ENCODE measurements around the gene CAMSAP3.

Gene CAMSAP3

DNA sequence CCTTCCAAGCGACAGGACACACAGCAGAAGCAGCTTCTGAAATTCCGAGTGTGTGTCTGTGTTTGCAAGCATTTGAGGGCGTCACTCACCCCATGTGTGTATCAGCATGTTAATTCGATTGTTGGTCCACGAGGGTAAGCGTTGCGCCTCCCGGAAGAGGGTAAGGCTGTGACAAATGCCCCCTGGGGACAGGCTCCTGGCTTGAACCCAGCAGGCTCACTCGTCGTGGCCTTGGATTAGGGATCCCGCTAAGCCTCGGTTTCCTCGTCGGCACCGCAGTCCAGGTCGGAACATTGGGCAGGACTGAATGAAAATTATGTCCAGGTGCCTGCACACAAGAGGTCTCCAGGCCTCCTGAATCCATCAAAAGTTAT lies 40.6 kb downstream of the CAMSAP3 start:
- H3K4me3 Mint-ChIP-seq = peak overlapping the region; percentile 58 to 72 (median 71)
- TF ChIP-seq, protein P1, sequence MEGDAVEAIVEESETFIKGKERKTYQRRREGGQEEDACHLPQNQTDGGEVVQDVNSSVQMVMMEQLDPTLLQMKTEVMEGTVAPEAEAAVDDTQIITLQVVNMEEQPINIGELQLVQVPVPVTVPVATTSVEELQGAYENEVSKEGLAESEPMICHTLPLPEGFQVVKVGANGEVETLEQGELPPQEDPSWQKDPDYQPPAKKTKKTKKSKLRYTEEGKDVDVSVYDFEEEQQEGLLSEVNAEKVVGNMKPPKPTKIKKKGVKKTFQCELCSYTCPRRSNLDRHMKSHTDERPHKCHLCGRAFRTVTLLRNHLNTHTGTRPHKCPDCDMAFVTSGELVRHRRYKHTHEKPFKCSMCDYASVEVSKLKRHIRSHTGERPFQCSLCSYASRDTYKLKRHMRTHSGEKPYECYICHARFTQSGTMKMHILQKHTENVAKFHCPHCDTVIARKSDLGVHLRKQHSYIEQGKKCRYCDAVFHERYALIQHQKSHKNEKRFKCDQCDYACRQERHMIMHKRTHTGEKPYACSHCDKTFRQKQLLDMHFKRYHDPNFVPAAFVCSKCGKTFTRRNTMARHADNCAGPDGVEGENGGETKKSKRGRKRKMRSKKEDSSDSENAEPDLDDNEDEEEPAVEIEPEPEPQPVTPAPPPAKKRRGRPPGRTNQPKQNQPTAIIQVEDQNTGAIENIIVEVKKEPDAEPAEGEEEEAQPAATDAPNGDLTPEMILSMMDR (IDR thresholded peaks at IDR 0.05; ENCODE audit: unreplicated experiment in 3 of 3) = no peak
- H3K27me3 Mint-ChIP-seq (ENCODE audit: low read depth) = peaks cover 38% of the 10 kb centered on the region
- H3K27ac Mint-ChIP-seq = no peak overlapping the region
- no peaks in the 10 kb centered on the region for H3K9me3 Mint-ChIP-seq
- no peaks in the 10 kb centered on the region for H3K4me1 Mint-ChIP-seq
- H3K36me3 Mint-ChIP-seq (ENCODE audit: low read depth) = no peaks in the 10 kb centered on the region

DNA sequence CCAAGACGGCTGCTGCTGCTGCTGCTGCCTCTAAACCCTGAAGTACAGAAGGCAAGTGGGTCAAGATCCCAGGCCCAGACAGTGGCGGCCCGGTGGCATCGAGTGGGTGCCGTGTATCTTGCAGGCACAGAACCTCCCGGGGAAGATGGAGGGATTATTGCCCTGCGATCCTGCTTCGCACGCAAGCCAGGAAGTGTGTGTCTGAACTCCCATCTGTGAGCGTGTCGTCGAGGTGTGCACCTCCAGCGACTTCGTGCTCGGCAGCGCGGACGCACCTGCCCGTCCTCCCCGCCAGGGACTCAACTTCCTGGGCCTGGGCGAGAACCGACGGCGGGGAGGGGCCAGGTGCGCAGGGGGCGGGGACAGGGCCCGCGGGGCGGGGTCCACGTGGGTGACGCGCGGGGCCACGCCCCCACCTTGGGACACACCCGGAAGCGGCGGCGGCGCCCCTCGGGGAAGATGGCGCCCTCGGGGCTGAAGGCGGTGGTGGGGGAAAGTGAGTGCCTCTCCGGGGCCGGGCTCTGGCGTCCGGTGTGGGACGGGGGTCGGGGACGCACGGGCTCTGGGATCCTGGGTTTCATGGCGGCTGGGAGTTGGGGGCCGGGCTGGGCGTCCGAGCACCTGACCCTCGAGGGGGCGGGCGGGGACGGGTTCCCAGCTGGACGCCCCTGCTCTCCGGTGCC lies 41.2 kb downstream of the CAMSAP3 start, which contains the start of gene STXBP2:
STXBP2 (plus strand) TSS at position 420 of the 683 bp plus-strand sequence; CDS start at position 460, 40 bp downstream.
- Mint-ChIP-seq H3K9me3 (no peaks in the 10 kb centered on the region), H3K27ac (peak within 1 kb of the TSS in 1 of 3 experiments; percentile 14), H3K27me3 (ENCODE audit: low read depth) (peaks cover 38% of the 10 kb centered on the region), H3K4me1 (no peaks in the 10 kb centered on the region), H3K4me3 (peak within 1 kb of the TSS; percentile 65 to 72 (median 71)), H3K36me3 (ENCODE audit: low read depth) (no peaks in the 10 kb centered on the region)
- TF ChIP-seq, protein P1 (IDR thresholded peaks at IDR 0.05; ENCODE audit: unreplicated experiment in 3 of 3) = no peak

DNA sequence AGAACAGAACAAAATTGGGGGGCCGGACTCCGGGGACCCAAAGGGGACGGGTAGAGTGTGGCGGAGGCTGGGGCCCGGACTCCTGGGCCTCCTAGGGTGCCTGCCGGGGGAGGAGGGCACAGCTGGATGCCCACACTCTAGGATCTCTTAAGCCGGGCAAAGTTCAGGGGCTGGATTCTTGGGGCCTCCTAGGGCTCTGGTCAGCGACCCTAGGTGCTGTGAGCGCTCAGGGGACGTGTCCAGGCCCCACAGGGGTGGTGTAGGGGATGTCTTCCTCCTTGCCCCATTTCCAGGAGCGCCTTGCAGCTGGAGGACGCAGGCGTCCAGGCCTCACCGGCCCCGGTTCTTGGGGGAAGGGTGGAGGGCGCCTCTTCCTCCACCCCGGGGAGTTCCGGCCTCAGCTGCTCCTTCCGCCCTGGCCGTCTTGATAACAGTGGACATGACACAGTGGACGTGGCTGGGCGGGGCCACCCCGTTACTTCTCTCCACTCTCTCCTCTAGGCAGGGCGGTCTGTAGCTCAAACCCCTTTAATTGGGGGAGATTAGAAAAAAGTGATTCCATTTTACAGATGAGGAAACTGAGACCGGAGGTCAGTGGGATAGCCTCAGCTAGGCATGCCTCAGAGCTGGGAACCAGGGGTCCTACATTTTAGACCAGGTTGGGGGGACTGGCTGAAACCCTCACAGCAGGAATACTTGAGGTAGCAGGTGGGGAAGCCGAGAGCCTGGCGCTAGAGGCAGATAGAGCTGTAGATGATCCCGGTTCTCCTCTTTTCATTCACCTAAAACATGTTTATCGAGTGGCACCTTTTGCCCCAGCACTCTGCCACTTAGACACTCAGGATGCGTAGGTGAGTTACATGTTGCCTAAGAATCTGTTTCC lies 42.0 kb downstream of the CAMSAP3 start:
- H3K4me3 Mint-ChIP-seq = peak overlapping the region in 2 of 3 experiments; percentile 71 to 72
- TF ChIP-seq, protein P1 (IDR thresholded peaks at IDR 0.05; ENCODE audit: unreplicated experiment in 3 of 3) = no peak
- no peaks in the 10 kb centered on the region for H3K36me3 Mint-ChIP-seq (ENCODE audit: low read depth)
- no peaks in the 10 kb centered on the region for H3K9me3 Mint-ChIP-seq
- H3K4me1 Mint-ChIP-seq = no peaks in the 10 kb centered on the region
- H3K27ac Mint-ChIP-seq = no peak overlapping the region
- H3K27me3 Mint-ChIP-seq (ENCODE audit: low read depth) = peaks cover 38% of the 10 kb centered on the region

DNA sequence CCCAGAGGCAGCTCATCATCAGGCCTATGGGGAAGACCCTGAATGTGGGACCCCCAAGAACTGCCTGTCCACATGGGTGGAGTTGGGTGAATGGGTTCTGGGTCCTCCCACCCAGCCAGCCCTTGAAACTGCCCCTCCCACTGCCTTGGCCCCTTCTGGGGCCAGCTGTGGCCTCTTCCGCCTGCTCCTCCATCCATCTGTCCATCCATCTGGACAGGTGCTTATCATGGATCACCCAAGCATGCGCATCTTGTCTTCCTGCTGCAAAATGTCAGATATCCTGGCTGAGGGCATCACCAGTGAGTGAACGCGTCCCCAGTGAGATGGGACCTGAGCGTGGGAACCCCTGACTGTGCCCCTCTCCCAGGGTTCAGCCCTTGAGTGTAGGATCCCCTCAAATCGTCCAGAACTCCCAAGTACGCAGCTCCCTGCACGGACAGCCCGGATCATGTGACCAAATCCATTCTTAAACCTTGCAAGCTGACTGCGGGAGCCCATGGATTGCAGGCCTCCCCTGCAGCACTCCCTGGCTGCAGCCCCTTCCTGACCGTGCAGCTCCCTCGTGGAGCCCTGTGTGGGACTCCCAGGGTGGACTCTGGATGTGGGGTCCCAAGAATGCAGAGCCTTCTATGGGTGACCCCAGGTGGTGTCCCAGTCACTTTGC lies 43.3 kb downstream of the CAMSAP3 start:
- TF ChIP-seq, protein P1 (IDR thresholded peaks at IDR 0.05; ENCODE audit: unreplicated experiment in 3 of 3) = no peak
- H3K27ac Mint-ChIP-seq = no peak overlapping the region
- peak overlapping the region; percentile 11 to 57 (median 42) for H3K4me3 Mint-ChIP-seq
- no peaks in the 10 kb centered on the region for H3K9me3 Mint-ChIP-seq
- H3K36me3 Mint-ChIP-seq (ENCODE audit: low read depth) = no peaks in the 10 kb centered on the region
- H3K4me1 Mint-ChIP-seq = no peaks in the 10 kb centered on the region
- H3K27me3 Mint-ChIP-seq (ENCODE audit: low read depth) = peaks cover 38% of the 10 kb centered on the region

DNA sequence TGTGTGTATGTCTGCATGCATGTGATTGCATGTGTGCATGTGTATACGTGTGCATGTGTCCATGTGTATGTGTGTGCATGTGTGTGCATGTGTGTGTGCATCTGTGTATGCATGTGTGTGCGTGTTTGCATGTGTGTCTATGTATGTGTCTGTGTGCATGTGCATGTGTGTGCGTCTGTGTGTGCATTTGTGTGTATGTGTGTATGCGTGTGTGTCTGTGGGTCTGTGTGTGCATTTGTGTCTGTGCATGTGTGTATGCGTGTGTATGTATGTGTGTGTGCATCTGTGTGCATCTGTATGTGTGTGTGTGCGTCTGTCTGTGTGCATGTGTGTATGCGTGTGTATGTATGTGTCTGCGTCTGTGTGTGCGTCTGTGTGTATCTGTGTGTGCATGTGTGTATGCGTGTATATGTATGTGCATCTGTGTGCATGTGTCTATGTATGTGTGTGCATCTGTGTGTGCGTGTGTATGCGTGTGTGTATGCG lies 44.2 kb downstream of the CAMSAP3 start:
- Mint-ChIP-seq H3K27ac (no peak overlapping the region), H3K27me3 (ENCODE audit: low read depth) (peaks cover 37% of the 10 kb centered on the region), H3K9me3 (no peaks in the 10 kb centered on the region), H3K4me1 (no peaks in the 10 kb centered on the region), H3K36me3 (ENCODE audit: low read depth) (no peaks in the 10 kb centered on the region), H3K4me3 (peak overlapping the region in 2 of 3 experiments; percentile 3 to 12)
- TF ChIP-seq, protein P1 (IDR thresholded peaks at IDR 0.05; ENCODE audit: unreplicated experiment in 3 of 3) = no peak
